HepG2 (cell line): ENCODE data around the gene ROS1. TPM values are rescaled to one million over a fixed set of nuclear protein-coding genes. Genes with fewer than 3 reads are reported as not detected.

Experiments
- ATAC-seq: fragments of 200-7000 bp; cut with Tn5 transposase; 3 replicates; pipeline ENCODE4 v1.9.1; 2020; ENCODE audit warnings: mild to moderate bottlenecking, moderate library complexity
- BruUV-seq: library from RNA; stranded (reverse); fragments of 400-500 nt; replicated peaks from 2 replicates; lab custom pipeline; 2021; lab: Mats Ljungman, UMichigan
- CTCF ChIA-PET: fragments of 300-600 bp; formaldehyde crosslinking; extraction: SDS; loops from one replicate; lab custom pipeline; 2021; ENCODE audit warnings: low total read pairs, inconsistent platforms, low intra/inter-chr PET ratio; lab: Yijun Ruan, JAX
- POLR2A ChIA-PET: fragments of 350-600 bp; sonication (Branson Sonifier 250); formaldehyde crosslinking; loops from one replicate; lab custom pipeline; 2020; ENCODE audit warnings: antibody characterized with exemption, inconsistent platforms; lab: Yijun Ruan, JAX
- DNase-seq: peaks from one replicate; pipeline ENCODE4 v3.0.0-alpha.2; 2015; ENCODE audit warnings: low spot score
- FAIRE-seq: peaks from 3 replicates; lab custom pipeline; 2011; peaks lifted over from hg19 to GRCh38; lab: Jason Lieb, UNC
- H2AFZ ChIP-seq: one replicate; pipeline ENCODE4 v1.6.1; 2011; ENCODE audit warnings: low read length, inconsistent platforms
- H3K27ac ChIP-seq: fragments of 300-600 bp; 3 replicates; pipeline ENCODE4 v1.8.0; 2011; ENCODE audit warnings: mixed run types, mild to moderate bottlenecking, mixed read lengths, low read length, inconsistent platforms; ENCODE audit not compliant: insufficient read depth; ENCODE audit errors: extremely low read length
- H3K27me3 ChIP-seq, 2 experiments: fragments of 200-600 bp in 1 of 2; 2 replicates in 1 of 2; 3 replicates in 1 of 2; pipeline versions ENCODE4 v1.6.0 to v1.8.0; 2011; ENCODE audit warnings: low read length in 2 of 2, mild to moderate bottlenecking in 2 of 2, moderate library complexity in 2 of 2, inconsistent platforms in 1 of 2; ENCODE audit not compliant: insufficient read depth in 2 of 2, control insufficient read depth in 1 of 2
- H3K36me3 ChIP-seq, 2 experiments: fragments of 200-600 bp in 1 of 2; replicated peaks in 1 of 2; 2 replicates in 1 of 2; 3 replicates in 1 of 2; pipeline versions ENCODE4 v1.5.1 to v1.8.0; 2011; ENCODE audit warnings: low read length in 2 of 2, inconsistent platforms in 1 of 2; ENCODE audit not compliant: insufficient read depth in 2 of 2, control insufficient read depth in 1 of 2
- H3K4me1 ChIP-seq: 2 replicates; pipeline ENCODE4 v1.5.1; 2012; ENCODE audit warnings: low read length, inconsistent platforms; ENCODE audit not compliant: insufficient read depth
- H3K4me2 ChIP-seq: 2 replicates; pipeline ENCODE4 v1.6.0; 2011; ENCODE audit warnings: low read depth, low read length, inconsistent platforms
- H3K4me3 ChIP-seq, 3 experiments: fragments of 200-600 bp in 1 of 3; sonication (generic), shearing (Covaris generic) in 1 of 3; replicated peaks in 1 of 3; 2 replicates each; pipeline ENCODE4 v1.5.1; 2011 to 2016; ENCODE audit warnings: low read length in 3 of 3, inconsistent platforms in 2 of 3, low read depth in 2 of 3, mild to moderate bottlenecking in 2 of 3, control low read depth in 1 of 3, mixed read lengths in 1 of 3; ENCODE audit not compliant: insufficient read depth in 1 of 3
- H3K79me2 ChIP-seq: one replicate; pipeline ENCODE4 v1.6.1; 2011; ENCODE audit warnings: low read length, inconsistent platforms; ENCODE audit not compliant: insufficient read depth
- H3K9ac ChIP-seq: 2 replicates; pipeline ENCODE4 v1.6.0; 2011; ENCODE audit warnings: mild to moderate bottlenecking, low read depth, low read length, inconsistent platforms; ENCODE audit not compliant: insufficient read depth
- H3K9me3 ChIP-seq: 2 replicates; pipeline ENCODE4 v1.5.1; 2012; ENCODE audit warnings: mild to moderate bottlenecking, low read length
- H4K20me1 ChIP-seq: 2 replicates; pipeline ENCODE4 v1.6.0; 2011; ENCODE audit warnings: inconsistent platforms, mild to moderate bottlenecking, low read length, moderate library complexity; ENCODE audit not compliant: insufficient read depth
- ATF7 ChIP-seq, 2 experiments: fragments of 450-650 bp in 1 of 2; sonication (generic) in 1 of 2; formaldehyde crosslinking in 1 of 2; IDR thresholded peaks; 2 replicates each; pipeline versions ENCODE4 v1.4.0 to v1.6.1; 2016 to 2020; ENCODE audit warnings: antibody characterized with exemption in 1 of 2, mild to moderate bottlenecking in 1 of 2, missing genetic modification reagents in 1 of 2
- GATAD1 ChIP-seq: IDR thresholded peaks from 2 replicates; pipeline ENCODE4 v1.6.1; 2016; ENCODE audit warnings: missing genetic modification reagents, missing compliant biosample characterization
- SNAPC4 ChIP-seq: sonication (generic); formaldehyde crosslinking; IDR thresholded peaks from 2 replicates; pipeline ENCODE4 v1.4.0; 2020; ENCODE audit warnings: mild to moderate bottlenecking, missing genetic modification reagents
- WGBS: methylation state at CpG from one replicate; pipeline ENCODE4 v1.1.6; 2017; ENCODE audit warnings: low lambda C conversion rate; 5-methylcytosine and 5-hydroxymethylcytosine counted together
- in situ Hi-C: cut with HindIII; loops from 2 replicates; pipeline ENCODE4 v1.10.0; 2017; ENCODE audit warnings: low pct_unique_long_range_greater_than_20kb; ENCODE audit not compliant: extremely low pct_ligation_motif_present
- intact Hi-C: fragments of 100-400 bp; cut with micrococcal nuclease; formaldehyde crosslinking; loops from one replicate; pipeline ENCODE4 v1.10.0; 2022; ENCODE audit not compliant: unreplicated experiment
- polyA plus RNA-seq, 8 experiments: library from polyadenylated mRNA; depleted of rRNA in 3 of 8; stranded (reverse) in 7 of 8; unstranded in 1 of 8; fragments of >200 nt; fragmentation: Illumina TruSeq in 4 of 8; extraction: Trizol in 4 of 8; gene quantifications; 2 replicates each; pipeline versions ENCODE4 v1.2.1 to v1.2.3, GENCODE V29; 2011 to 2016; ENCODE audit warnings: low read depth in 4 of 8, missing spikeins in 1 of 8, mixed read lengths in 1 of 8; ENCODE audit not compliant: insufficient read depth in 1 of 8
- total RNA-seq, 5 experiments: library from RNA; depleted of rRNA; stranded (reverse); fragments of >200 nt; fragmentation: Illumina TruSeq; extraction: Trizol; gene quantifications; 2 replicates each; pipeline ENCODE4 v1.2.3, GENCODE V29; 2016; ENCODE audit warnings: low read depth in 1 of 5

The ROS1 gene
- total and polyA plus RNA-seq, 2 of the 13 experiments (the other 11 are each of a cell fraction or from before 2014, with no cell fraction given) = not detected

- TF ChIP-seq SNAPC4 (CRISPR knock-in tag) = no peak
These were observed 118.1 kb downstream of the ROS1 start (continued) for GRCh38 chr6:117307655-117308054.

GRCh38 chr6:117306227-117306790 is 119.4 kb downstream of the ROS1 start:
- WGBS = 3% methylated on average over 3 of the region's 3 CpGs
- Histone ChIP-seq H3K9ac (no peak overlapping the region), H3K79me2 (no peaks in the 10 kb centered on the region), H3K36me3 (no peaks in the 10 kb centered on the region), H3K27me3 (peaks cover 0 to 1% of the 10 kb centered on the region in 2 experiments; a peak in 2 of 5 replicates), H2AFZ (no peak overlapping the region), H3K4me2 (no peak overlapping the region), H4K20me1 (no peaks in the 10 kb centered on the region), H3K4me3 (no peak overlapping the region), H3K27ac (no peak overlapping the region), H3K4me1 (no peaks in the 10 kb centered on the region), H3K9me3 (no peaks in the 10 kb centered on the region)
- BruUV-seq = no TSS peak
- POLR2A ChIA-PET = no interaction called here
- FAIRE-seq (no peak), ATAC-seq (no peak), DNase-seq (no peak)
- intact Hi-C loops (no loop called here), in situ Hi-C loops (no loop called here)
- TF ChIP-seq ATF7 (IDR thresholded peaks at IDR 0.05) (no peak), ATF7 (CRISPR knock-in tag; IDR thresholded peaks at IDR 0.05) (no peak), GATAD1 (CRISPR knock-in tag) (no peak)
- CTCF ChIA-PET = no interaction called here
